Stimulated activated CD4-positive, alpha-beta T cell treated with anti-CD3 and anti-CD28 coated beads, TNF-alpha, amount 100 ng/mL, for 1 hour (primary cell): Measurements from ENCODE around the gene PTPRT.

Source experiments
- DNase-seq, 3 donors: peaks; one replicate each; pipeline ENCODE4 v3.0.0-alpha.2; 2020; ENCODE audit warnings: low read depth in 3 of 3, low spot score in 1 of 3

The PTPRT gene

GRCh38 chr20:42572320-42573016 is 617.2 kb downstream of the PTPRT start:
- DNase-seq = no peak

- DNase-seq = no peak
Observed at GRCh38 chr20:42567409-42567808, 622.3 kb downstream of the PTPRT start.

GRCh38 chr20:42565235-42565995 is 624.3 kb downstream of the PTPRT start:
- DNase-seq = no peak

GRCh38 chr20:42559665-42560064 is 630.0 kb downstream of the PTPRT start:
- no peak for DNase-seq

GRCh38 chr20:42556575-42556974 is 633.1 kb downstream of the PTPRT start:
- DNase-seq = no peak

- no peak for DNase-seq
Observed at GRCh38 chr20:42553374-42553773, 636.3 kb downstream of the PTPRT start.

- DNase-seq = no peak
Observed at GRCh38 chr20:42549496-42549895, 640.2 kb downstream of the PTPRT start.

GRCh38 chr20:42544926-42545325 is 644.8 kb downstream of the PTPRT start:
- DNase-seq = no peak

GRCh38 chr20:42532831-42533230 is 656.9 kb downstream of the PTPRT start:
- DNase-seq = no peak

- DNase-seq = no peak
Observed at GRCh38 chr20:42531508-42531961, 658.2 kb downstream of the PTPRT start.

GRCh38 chr20:42530855-42531448 is 658.8 kb downstream of the PTPRT start:
- DNase-seq = no peak

- no peak for DNase-seq
Observed at GRCh38 chr20:42530191-42530590, 659.5 kb downstream of the PTPRT start.

- no peak for DNase-seq
Observed at GRCh38 chr20:42524058-42524457, 665.6 kb downstream of the PTPRT start.

- DNase-seq = no peak
Observed at GRCh38 chr20:42516692-42517091, 673.0 kb downstream of the PTPRT start.

GRCh38 chr20:42510686-42511085 is 679.0 kb downstream of the PTPRT start:
- DNase-seq = no peak

- DNase-seq = no peak
Observed at GRCh38 chr20:42507874-42508273, 681.8 kb downstream of the PTPRT start.

- DNase-seq = no peak
Observed at GRCh38 chr20:42506397-42506796, 683.3 kb downstream of the PTPRT start.

- DNase-seq = no peak
Observed at GRCh38 chr20:42502591-42502990, 687.1 kb downstream of the PTPRT start.

GRCh38 chr20:42496595-42496994 is 693.1 kb downstream of the PTPRT start:
- no peak for DNase-seq

GRCh38 chr20:42494290-42494689 is 695.4 kb downstream of the PTPRT start:
- no peak for DNase-seq

GRCh38 chr20:42493001-42493400 is 696.7 kb downstream of the PTPRT start:
- no peak for DNase-seq

GRCh38 chr20:42492290-42492689 is 697.4 kb downstream of the PTPRT start:
- no peak for DNase-seq
